Stimulated activated CD4-positive, alpha-beta T cell treated with anti-CD3 and anti-CD28 coated beads, Interleukin-4, amount 100 ng/mL, for 4 hours (primary cell): Measurements from ENCODE around the gene CHST9.

Source experiments
- DNase-seq, 2 experiments: peaks; one replicate each; pipeline ENCODE4 v3.0.0-alpha.2; 2020

CHST9 gene

GRCh38 chr18:26925313-26925712 is 259.8 kb downstream of the CHST9 start:
- DNase-seq, result no peak

GRCh38 chr18:26922313-26922712 is 262.8 kb downstream of the CHST9 start:
- no peak for DNase-seq

GRCh38 chr18:26920644-26921043 is 264.5 kb downstream of the CHST9 start:
- no peak for DNase-seq

GRCh38 chr18:26919627-26920026 is 265.5 kb downstream of the CHST9 start:
- DNase-seq, result no peak

GRCh38 chr18:26919201-26919600 is 265.9 kb downstream of the CHST9 start:
- DNase-seq, result no peak

GRCh38 chr18:26911840-26912239 is 273.3 kb downstream of the CHST9 start:
- DNase-seq, result no peak

GRCh38 chr18:26909599-26910290 is 275.4 kb downstream of the CHST9 start:
- DNase-seq, result no peak

- no peak for DNase-seq
Observed at GRCh38 chr18:26908906-26909305, 276.2 kb downstream of the CHST9 start.

- no peak for DNase-seq
Observed at GRCh38 chr18:26902291-26902690, 282.8 kb downstream of the CHST9 start.

- no peak for DNase-seq
Observed at GRCh38 chr18:26901020-26901419, 284.1 kb downstream of the CHST9 start.

GRCh38 chr18:26894426-26894825 is 290.7 kb downstream of the CHST9 start:
- no peak for DNase-seq

GRCh38 chr18:26893996-26894395 is 291.1 kb downstream of the CHST9 start:
- DNase-seq, result no peak

GRCh38 chr18:26888259-26888658 is 296.8 kb downstream of the CHST9 start:
- DNase-seq, result no peak

- no peak for DNase-seq
Observed at GRCh38 chr18:26875040-26875654, 310.0 kb downstream of the CHST9 start.

GRCh38 chr18:26874283-26874682 is 310.8 kb downstream of the CHST9 start:
- DNase-seq, result no peak

- DNase-seq, result no peak
Observed at GRCh38 chr18:26869640-26870039, 315.5 kb downstream of the CHST9 start.

- no peak for DNase-seq
Observed at GRCh38 chr18:26868968-26869586, 316.0 kb downstream of the CHST9 start.

- DNase-seq, result no peak
Observed at GRCh38 chr18:26867471-26867870, 317.6 kb downstream of the CHST9 start.

- no peak for DNase-seq
Observed at GRCh38 chr18:26865557-26865956, 319.6 kb downstream of the CHST9 start, which contains the start of gene AQP4. Gene AQP4 (minus strand): TSS chr18:26865707. CDS start chr18:26865689, 18 bp downstream.

- no peak for DNase-seq
Observed at GRCh38 chr18:26864658-26865057, 320.4 kb downstream of the CHST9 start.

GRCh38 chr18:26863921-26864497 is 321.1 kb downstream of the CHST9 start:
- no peak for DNase-seq

- DNase-seq, result no peak
Observed at GRCh38 chr18:26863122-26863879, 321.8 kb downstream of the CHST9 start.

- no peak for DNase-seq
Observed at GRCh38 chr18:26862084-26862483, 323.0 kb downstream of the CHST9 start.
